Transverse colon (tissue), 4 donors: ENCODE data around the gene GALR2.

Experiments
- POLR2A ChIP-seq: fragments of 450-650 bp; IDR thresholded peaks from one replicate; pipeline ENCODE4 v1.6.1; 2016; ENCODE audit warnings: antibody characterized with exemption, mild to moderate bottlenecking, moderate library complexity
- POLR2AphosphoS5 ChIP-seq, 3 donors: sonication (generic); formaldehyde crosslinking; IDR thresholded peaks; one replicate each; pipeline ENCODE4 v1.6.1; 2016; ENCODE audit warnings: antibody characterized with exemption in 3 of 3
- TF ChIP-seq, protein P1 (sequence below), 5 experiments: fragments of 200-600 bp in 3 of 5; fragments of 450-650 bp in 2 of 5; sonication (generic) in 3 of 5; IDR thresholded peaks; 1 replicate in 2 of 5; 2 replicates in 3 of 5; pipeline ENCODE4 v1.5.1; 2016 to 2017; ENCODE audit warnings: antibody characterized with exemption in 5 of 5, inconsistent platforms in 3 of 5, mild to moderate bottlenecking in 2 of 5, moderate library complexity in 1 of 5

DNA sequence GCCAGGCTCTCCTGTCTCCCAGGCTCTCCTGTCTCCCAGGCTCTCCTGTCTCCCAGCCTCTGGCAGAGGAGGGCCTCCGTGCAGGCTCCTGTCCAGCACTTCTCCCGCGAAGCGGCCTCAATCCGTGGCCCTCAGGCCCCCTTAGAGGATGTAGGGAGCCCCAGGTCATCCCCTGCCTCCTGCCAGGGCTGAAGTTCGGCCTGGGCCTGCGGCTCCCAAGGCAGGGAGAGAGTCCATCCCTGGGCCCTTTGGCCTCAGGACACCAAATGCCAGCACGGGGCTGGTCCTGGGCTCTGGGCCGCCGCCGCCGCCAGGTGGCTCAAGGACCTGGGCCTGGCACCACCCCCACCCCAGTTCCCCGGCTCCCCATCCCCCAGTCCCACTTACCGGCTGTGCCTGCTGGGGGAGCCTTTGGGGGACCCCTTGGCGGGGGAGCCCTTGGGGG is 47.8 kb upstream of the GALR2 start:
- TF ChIP-seq, protein P1, sequence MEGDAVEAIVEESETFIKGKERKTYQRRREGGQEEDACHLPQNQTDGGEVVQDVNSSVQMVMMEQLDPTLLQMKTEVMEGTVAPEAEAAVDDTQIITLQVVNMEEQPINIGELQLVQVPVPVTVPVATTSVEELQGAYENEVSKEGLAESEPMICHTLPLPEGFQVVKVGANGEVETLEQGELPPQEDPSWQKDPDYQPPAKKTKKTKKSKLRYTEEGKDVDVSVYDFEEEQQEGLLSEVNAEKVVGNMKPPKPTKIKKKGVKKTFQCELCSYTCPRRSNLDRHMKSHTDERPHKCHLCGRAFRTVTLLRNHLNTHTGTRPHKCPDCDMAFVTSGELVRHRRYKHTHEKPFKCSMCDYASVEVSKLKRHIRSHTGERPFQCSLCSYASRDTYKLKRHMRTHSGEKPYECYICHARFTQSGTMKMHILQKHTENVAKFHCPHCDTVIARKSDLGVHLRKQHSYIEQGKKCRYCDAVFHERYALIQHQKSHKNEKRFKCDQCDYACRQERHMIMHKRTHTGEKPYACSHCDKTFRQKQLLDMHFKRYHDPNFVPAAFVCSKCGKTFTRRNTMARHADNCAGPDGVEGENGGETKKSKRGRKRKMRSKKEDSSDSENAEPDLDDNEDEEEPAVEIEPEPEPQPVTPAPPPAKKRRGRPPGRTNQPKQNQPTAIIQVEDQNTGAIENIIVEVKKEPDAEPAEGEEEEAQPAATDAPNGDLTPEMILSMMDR (IDR thresholded peaks at IDR 0.05): peak in 3 of 5 experiments; percentile 23 to 33 (median 29)
- TF ChIP-seq POLR2A (no peak), POLR2AphosphoS5 (IDR thresholded peaks at IDR 0.05) (no peak)
